DND-41 (cell line): ENCODE results near the gene CENPP.

Experiments used
- ATAC-seq: fragments of 200-7000 bp; cut with Tn5 transposase; 3 replicates; pipeline ENCODE4 v1.9.1; 2021; ENCODE audit warnings: low read depth; ENCODE audit not compliant: insufficient read depth
- DNase-seq: peaks from one replicate; pipeline ENCODE4 v3.0.0-alpha.2; 2020
- H2AFZ ChIP-seq: 2 replicates; pipeline ENCODE4 v1.6.0; 2012; ENCODE audit warnings: low read depth, low read length
- H3K27ac ChIP-seq: 2 replicates; pipeline ENCODE4 v1.5.1; 2012; ENCODE audit warnings: low read length, inconsistent platforms
- H3K27me3 ChIP-seq: fragments of 200-600 bp; sonication (generic); 2 replicates; pipeline ENCODE4 v1.6.0; 2012; ENCODE audit warnings: low read length, mild to moderate bottlenecking, inconsistent platforms; ENCODE audit not compliant: insufficient read depth, poor library complexity
- H3K36me3 ChIP-seq: 2 replicates; pipeline ENCODE4 v1.5.1; 2012; ENCODE audit warnings: low read length, inconsistent platforms; ENCODE audit not compliant: insufficient read depth
- H3K4me1 ChIP-seq: 2 replicates; pipeline ENCODE4 v1.5.1; 2012; ENCODE audit warnings: mild to moderate bottlenecking, low read length; ENCODE audit not compliant: insufficient read depth
- H3K4me2 ChIP-seq: 2 replicates; pipeline ENCODE4 v1.6.0; 2012; ENCODE audit warnings: mild to moderate bottlenecking, moderate library complexity, low read length, inconsistent platforms; ENCODE audit not compliant: insufficient read depth
- H3K4me3 ChIP-seq, 2 experiments: fragments of 200-600 bp in 1 of 2; shearing (Covaris generic) in 1 of 2; 2 replicates each; pipeline ENCODE4 v1.5.1; 2012 to 2016; ENCODE audit warnings: inconsistent platforms in 2 of 2, low read length in 2 of 2, mild to moderate bottlenecking in 2 of 2, low read depth in 1 of 2, moderate library complexity in 1 of 2
- H3K79me2 ChIP-seq: 2 replicates; pipeline ENCODE4 v1.6.0; 2012; ENCODE audit warnings: low read length, inconsistent platforms; ENCODE audit not compliant: insufficient read depth
- H3K9ac ChIP-seq: 2 replicates; pipeline ENCODE4 v1.6.0; 2012; ENCODE audit warnings: low read depth, mild to moderate bottlenecking, inconsistent platforms, low read length, moderate library complexity
- H3K9me3 ChIP-seq: 2 replicates; pipeline ENCODE4 v1.5.1; 2012; ENCODE audit warnings: low read length, moderate library complexity, mild to moderate bottlenecking, inconsistent platforms; ENCODE audit not compliant: insufficient read depth, severe bottlenecking
- H4K20me1 ChIP-seq: 2 replicates; pipeline ENCODE4 v1.6.0; 2012; ENCODE audit warnings: low read length; ENCODE audit not compliant: insufficient read depth
- CTCF ChIP-seq: IDR thresholded peaks from 2 replicates; pipeline ENCODE4 v1.5.1; 2012; ENCODE audit warnings: borderline replicate concordance, low read length, moderate library complexity, mild to moderate bottlenecking; ENCODE audit not compliant: poor library complexity, severe bottlenecking; ENCODE audit errors: extremely low read depth
- EZH2 ChIP-seq: IDR thresholded peaks from 3 replicates; pipeline ENCODE4 v1.6.1; 2012; ENCODE audit warnings: borderline replicate concordance, low read depth, mild to moderate bottlenecking, moderate library complexity, low read length, inconsistent platforms; ENCODE audit not compliant: severe bottlenecking

CENPP gene

DNA sequence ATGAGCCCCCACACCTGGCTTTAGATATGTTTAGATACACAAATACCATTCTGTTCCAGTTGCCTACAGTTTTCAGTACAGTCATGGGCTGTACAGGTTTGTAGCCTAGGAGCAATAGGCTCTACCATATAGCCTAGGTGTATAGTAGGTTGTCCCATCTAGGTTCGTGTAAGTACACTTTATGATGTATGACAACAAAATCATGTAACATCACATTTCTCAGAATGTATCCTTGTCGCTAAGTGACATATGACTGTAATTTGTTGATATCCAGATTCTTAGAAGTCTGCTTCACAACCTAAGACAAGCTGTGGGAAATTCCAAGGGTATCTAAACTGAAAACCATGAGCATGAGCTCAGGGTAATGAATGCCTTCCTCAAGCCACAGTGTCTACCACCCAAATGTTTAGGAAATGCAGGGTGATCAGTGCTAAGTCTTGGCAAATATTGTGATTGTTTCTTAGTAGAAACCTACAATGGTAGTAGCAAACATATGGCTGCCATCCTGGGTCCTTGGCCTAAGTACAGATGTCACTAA lies 201.6 kb downstream of the CENPP start:
- no peaks in the 10 kb centered on the region for H3K27me3 ChIP-seq
- ATAC-seq (no peak), DNase-seq (no peak)
- H3K9ac ChIP-seq: no peak overlapping the region
- H3K4me2 ChIP-seq: no peak overlapping the region
- no peaks in the 10 kb centered on the region for H3K79me2 ChIP-seq
- no peak overlapping the region for H2AFZ ChIP-seq
- no peaks in the 10 kb centered on the region for H4K20me1 ChIP-seq
- no peaks in the 10 kb centered on the region for H3K36me3 ChIP-seq
- no peaks in the 10 kb centered on the region for H3K9me3 ChIP-seq
- no peaks in the 10 kb centered on the region for H3K4me1 ChIP-seq
- H3K27ac ChIP-seq: no peak overlapping the region
- no peak overlapping the region for H3K4me3 ChIP-seq
- no peak for TF ChIP-seq CTCF
- TF ChIP-seq EZH2: no peak

DNA sequence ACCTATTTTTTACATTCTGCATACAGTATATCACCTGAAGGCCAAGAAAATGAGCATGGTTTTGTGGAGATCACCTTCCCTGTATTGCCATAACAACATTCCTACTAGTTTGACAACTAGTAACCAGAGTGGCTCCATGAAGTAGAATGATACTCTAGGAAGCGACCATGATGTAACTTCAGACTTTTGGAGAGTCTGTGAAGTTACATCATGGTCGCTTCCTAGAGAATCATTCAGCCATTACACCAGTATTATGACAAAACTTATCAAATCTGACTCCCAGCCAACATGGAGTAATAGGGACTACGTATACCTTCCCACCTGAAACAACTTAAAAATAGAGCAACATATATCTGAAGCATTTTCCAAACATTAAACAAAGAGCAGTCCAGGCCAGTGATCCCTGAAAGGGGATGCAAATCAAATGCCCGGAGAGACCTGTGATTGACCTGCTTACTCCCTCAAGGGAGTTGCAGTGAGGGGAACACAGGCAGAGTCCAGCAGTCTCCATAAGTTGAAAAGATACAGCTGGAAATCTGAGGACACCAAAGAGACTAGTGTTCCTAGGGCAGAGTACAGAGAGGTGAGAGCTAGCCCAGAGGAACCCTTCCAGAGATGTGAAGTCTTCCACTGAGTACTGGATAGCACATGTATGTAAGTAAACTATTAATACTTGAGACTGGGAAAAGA lies 202.2 kb downstream of the CENPP start:
- no peak for ATAC-seq
- no peak for DNase-seq
- Histone ChIP-seq H3K4me3 (no peak overlapping the region), H3K9ac (no peak overlapping the region), H3K79me2 (no peaks in the 10 kb centered on the region), H3K27ac (no peak overlapping the region), H3K4me1 (no peaks in the 10 kb centered on the region), H3K36me3 (no peaks in the 10 kb centered on the region), H3K27me3 (no peaks in the 10 kb centered on the region), H3K9me3 (no peaks in the 10 kb centered on the region), H3K4me2 (no peak overlapping the region), H2AFZ (no peak overlapping the region), H4K20me1 (no peaks in the 10 kb centered on the region)
- no peak for TF ChIP-seq EZH2

DNA sequence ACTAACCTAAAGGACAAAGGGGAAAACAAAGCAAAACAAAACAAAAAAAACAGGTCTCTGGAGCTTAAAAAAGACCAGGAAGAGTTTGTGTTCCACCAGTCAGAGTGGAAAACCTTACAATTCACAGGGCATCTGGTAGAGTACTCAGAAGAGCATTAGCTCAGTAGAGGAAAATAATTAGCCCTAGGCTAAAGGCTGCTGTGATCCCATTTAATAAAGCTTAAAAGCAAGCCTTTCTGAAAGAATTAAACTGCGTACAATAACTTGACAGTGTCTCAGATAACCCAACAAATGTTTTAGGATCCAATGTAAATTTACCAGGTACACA lies 202.7 kb downstream of the CENPP start:
- Histone ChIP-seq H3K4me3 (no peak overlapping the region), H3K27ac (no peak overlapping the region), H3K79me2 (no peaks in the 10 kb centered on the region), H2AFZ (no peak overlapping the region), H3K36me3 (no peaks in the 10 kb centered on the region), H3K4me2 (no peak overlapping the region), H3K4me1 (no peaks in the 10 kb centered on the region), H4K20me1 (no peaks in the 10 kb centered on the region), H3K27me3 (no peaks in the 10 kb centered on the region), H3K9ac (no peak overlapping the region), H3K9me3 (no peaks in the 10 kb centered on the region)
- ATAC-seq: no peak
- TF ChIP-seq CTCF: no peak
- TF ChIP-seq EZH2: no peak
- no peak for DNase-seq

- Histone ChIP-seq H3K4me1 (no peaks in the 10 kb centered on the region), H4K20me1 (no peaks in the 10 kb centered on the region)
Measured at GRCh38 chr9:92529124-92529523, 203.4 kb downstream of the CENPP start.

More at GRCh38 chr9:92529124-92529523, 203.4 kb downstream of the CENPP start:
- no peak overlapping the region for H3K4me2 ChIP-seq
- H3K79me2 ChIP-seq: no peaks in the 10 kb centered on the region
- no peak overlapping the region for H3K9ac ChIP-seq
- no peaks in the 10 kb centered on the region for H3K27me3 ChIP-seq
- H2AFZ ChIP-seq: no peak overlapping the region
- no peak overlapping the region for H3K4me3 ChIP-seq
- H3K27ac ChIP-seq: no peak overlapping the region
- no peaks in the 10 kb centered on the region for H3K9me3 ChIP-seq
- no peaks in the 10 kb centered on the region for H3K36me3 ChIP-seq
- DNase-seq: no peak
- no peak for ATAC-seq
- TF ChIP-seq EZH2: no peak
- TF ChIP-seq CTCF: no peak
